Skeletal muscle satellite cell (primary cell): ENCODE results near the gene CHRND.

ENCODE experiments used
- H3K27me3 ChIP-seq: 2 replicates; pipeline ENCODE4 v1.7.0; 2013; ENCODE audit warnings: low read length; ENCODE audit not compliant: control insufficient read depth, insufficient read depth
- H3K36me3 ChIP-seq: 2 replicates; pipeline ENCODE4 v1.7.0; 2013; ENCODE audit warnings: mild to moderate bottlenecking, control low read depth, low read length; ENCODE audit not compliant: insufficient read depth
- H3K4me1 ChIP-seq: 2 replicates; pipeline ENCODE4 v1.7.0; 2013; ENCODE audit warnings: low read length; ENCODE audit not compliant: control insufficient read depth, insufficient read depth
- H3K4me2 ChIP-seq: 2 replicates; pipeline ENCODE4 v1.7.0; 2013; ENCODE audit warnings: mild to moderate bottlenecking, low read length
- H3K4me3 ChIP-seq: 2 replicates; pipeline ENCODE4 v1.7.0; 2013; ENCODE audit warnings: low read length
- H3K9ac ChIP-seq: 2 replicates; pipeline ENCODE4 v1.7.0; 2013; ENCODE audit warnings: mild to moderate bottlenecking, low read depth, low read length, moderate library complexity
- H3K9me3 ChIP-seq: replicated peaks from 2 replicates; pipeline ENCODE4 v1.7.0; 2013; ENCODE audit warnings: mild to moderate bottlenecking, control low read depth, low read length

The CHRND gene

GRCh38 chr2:232533944-232534710 lies 8.2 kb downstream of the CHRND start:
- H3K4me3 ChIP-seq = no peak overlapping the region
- no peak overlapping the region for H3K4me2 ChIP-seq
- H3K27me3 ChIP-seq = peaks cover 3% of the 10 kb centered on the region
- H3K36me3 ChIP-seq = no peaks in the 10 kb centered on the region
- no peak overlapping the region for H3K9ac ChIP-seq
- peaks cover 5% of the 10 kb centered on the region for H3K9me3 ChIP-seq
- H3K4me1 ChIP-seq = peaks cover 5% of the 10 kb centered on the region

GRCh38 chr2:232534940-232535651 lies 9.1 kb downstream of the CHRND start:
- no peak overlapping the region for H3K9ac ChIP-seq
- H3K36me3 ChIP-seq = no peaks in the 10 kb centered on the region
- peaks cover 6% of the 10 kb centered on the region for H3K27me3 ChIP-seq
- H3K4me3 ChIP-seq = no peak overlapping the region
- H3K9me3 ChIP-seq = peaks cover 5% of the 10 kb centered on the region
- peaks cover 10% of the 10 kb centered on the region for H3K4me1 ChIP-seq
- no peak overlapping the region for H3K4me2 ChIP-seq

GRCh38 chr2:232535761-232536530 lies 10.0 kb downstream of the CHRND start:
- Histone ChIP-seq H3K36me3 (no peaks in the 10 kb centered on the region), H3K4me1 (peaks cover 10% of the 10 kb centered on the region), H3K4me3 (no peak overlapping the region), H3K4me2 (no peak overlapping the region), H3K9ac (no peak overlapping the region), H3K27me3 (peaks cover 6% of the 10 kb centered on the region), H3K9me3 (peaks cover 5% of the 10 kb centered on the region)

GRCh38 chr2:232537079-232537478 lies 11.1 kb downstream of the CHRND start:
- no peak overlapping the region for H3K4me2 ChIP-seq
- H3K36me3 ChIP-seq = no peaks in the 10 kb centered on the region
- H3K4me1 ChIP-seq = peaks cover 10% of the 10 kb centered on the region
- H3K27me3 ChIP-seq = peaks cover 6% of the 10 kb centered on the region
- H3K9ac ChIP-seq = no peak overlapping the region
- peaks cover 5% of the 10 kb centered on the region for H3K9me3 ChIP-seq
- H3K4me3 ChIP-seq = no peak overlapping the region

- Histone ChIP-seq H3K4me1 (peaks cover 10% of the 10 kb centered on the region), H3K27me3 (peaks cover 6% of the 10 kb centered on the region)
Observed at GRCh38 chr2:232537499-232537898, 11.5 kb downstream of the CHRND start.

GRCh38 chr2:232538671-232539070 lies 12.7 kb downstream of the CHRND start:
- H3K4me2 ChIP-seq = no peak overlapping the region
- H3K27me3 ChIP-seq = peaks cover 6% of the 10 kb centered on the region
- peaks cover 10% of the 10 kb centered on the region for H3K4me1 ChIP-seq
- H3K4me3 ChIP-seq = no peak overlapping the region
- H3K9ac ChIP-seq = no peak overlapping the region
- H3K36me3 ChIP-seq = no peaks in the 10 kb centered on the region
- peaks cover 5% of the 10 kb centered on the region for H3K9me3 ChIP-seq

More at GRCh38 chr2:232537499-232537898, 11.5 kb downstream of the CHRND start:
- peaks cover 5% of the 10 kb centered on the region for H3K9me3 ChIP-seq
- H3K9ac ChIP-seq = no peak overlapping the region
- H3K4me3 ChIP-seq = no peak overlapping the region
- H3K4me2 ChIP-seq = no peak overlapping the region
- no peaks in the 10 kb centered on the region for H3K36me3 ChIP-seq

- peaks cover 10% of the 10 kb centered on the region for H3K4me1 ChIP-seq
- H3K9ac ChIP-seq = no peak within 1 kb of the TSS
- no peaks in the 10 kb centered on the region for H3K36me3 ChIP-seq
- H3K9me3 ChIP-seq = peaks cover 5% of the 10 kb centered on the region
- peaks cover 6% of the 10 kb centered on the region for H3K27me3 ChIP-seq
- peak within 1 kb of the TSS; percentile 49 for H3K4me2 ChIP-seq
- no peak within 1 kb of the TSS for H3K4me3 ChIP-seq
Observed at GRCh38 chr2:232539298-232540231, 13.6 kb downstream of the CHRND start, which contains the start of gene CHRNG. TSS of gene CHRNG (plus strand) at chr2:232539692. CDS start at chr2:232539748, 56 bp downstream.

- no peaks in the 10 kb centered on the region for H3K36me3 ChIP-seq
- no peak overlapping the region for H3K4me3 ChIP-seq
- no peak overlapping the region for H3K9ac ChIP-seq
- peaks cover 10% of the 10 kb centered on the region for H3K4me1 ChIP-seq
- peaks cover 5% of the 10 kb centered on the region for H3K9me3 ChIP-seq
- peaks cover 6% of the 10 kb centered on the region for H3K27me3 ChIP-seq
- no peak overlapping the region for H3K4me2 ChIP-seq
Observed at GRCh38 chr2:232540441-232541041, 14.6 kb downstream of the CHRND start.

- Histone ChIP-seq H3K4me3 (no peak overlapping the region), H3K36me3 (peaks cover 1% of the 10 kb centered on the region), H3K9me3 (peaks cover 1% of the 10 kb centered on the region), H3K27me3 (peaks cover 6% of the 10 kb centered on the region), H3K9ac (no peak overlapping the region), H3K4me1 (peaks cover 10% of the 10 kb centered on the region), H3K4me2 (no peak overlapping the region)
Observed at GRCh38 chr2:232541195-232541960, 15.4 kb downstream of the CHRND start.
